Stimulated activated CD8-positive, alpha-beta memory T cell treated with anti-CD3 and anti-CD28 coated beads, Interleukin-12 subunit alpha, Interleukin-12 subunit beta, amount 100 ng/mL, for 24 hours (primary cell): ENCODE data around the gene CFAP45.

ENCODE experiments used
- DNase-seq: peaks from one replicate; pipeline ENCODE4 v3.0.0-alpha.2; 2020; ENCODE audit errors: extremely low read depth

Gene CFAP45

DNA sequence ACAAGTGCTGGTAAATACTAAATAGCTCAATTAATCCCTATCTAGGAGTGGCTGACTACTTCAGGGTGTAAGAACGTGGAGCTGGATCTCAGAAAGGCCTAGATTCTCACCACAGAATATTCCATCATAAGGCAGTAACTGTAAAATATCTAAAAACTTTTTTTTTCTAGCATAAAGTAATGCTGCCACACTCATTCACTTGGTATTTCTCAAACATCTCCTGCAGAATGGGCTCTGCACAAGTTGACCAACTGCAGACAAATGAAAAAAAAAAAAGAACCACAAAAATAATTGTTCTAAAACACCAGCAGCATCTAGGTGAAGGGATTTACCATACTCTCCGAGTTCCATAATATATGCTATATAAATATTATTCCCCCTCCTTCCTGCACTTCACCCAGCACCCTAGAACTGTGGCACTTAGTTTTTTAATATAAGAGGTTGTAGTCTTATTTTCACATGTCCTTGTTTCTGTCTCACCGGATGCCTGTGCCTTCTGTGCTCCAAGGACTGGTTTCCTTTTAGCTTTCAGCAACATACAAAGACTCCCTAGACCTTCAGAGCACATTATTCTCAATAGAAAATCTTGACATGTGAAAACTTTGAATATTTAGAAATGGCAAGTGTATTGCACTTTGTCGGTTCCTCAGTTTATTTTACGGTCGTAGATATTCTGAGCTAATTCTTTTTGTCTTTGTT lies 46.4 kb downstream of the CFAP45 start:
- DNase-seq = no peak

DNA sequence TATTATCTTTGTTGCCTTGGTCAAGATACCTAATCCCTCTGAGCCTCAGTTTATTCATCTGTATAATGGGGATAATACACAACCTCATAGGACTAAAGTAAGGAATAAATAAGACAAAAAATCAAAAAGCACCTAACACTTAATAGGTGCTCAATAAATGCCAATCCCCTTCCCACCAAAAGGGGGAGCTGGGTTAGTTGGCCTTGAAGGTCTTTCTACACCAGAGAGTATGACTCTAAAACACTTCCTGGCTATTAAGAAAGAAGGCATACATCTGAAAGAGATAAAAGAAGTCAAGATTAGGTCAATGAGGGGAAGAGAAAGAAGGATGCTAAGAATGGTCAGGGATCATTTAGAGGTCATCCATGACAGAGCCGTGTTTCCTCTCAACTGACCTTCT lies 48.6 kb downstream of the CFAP45 start:
- no peak for DNase-seq

DNA sequence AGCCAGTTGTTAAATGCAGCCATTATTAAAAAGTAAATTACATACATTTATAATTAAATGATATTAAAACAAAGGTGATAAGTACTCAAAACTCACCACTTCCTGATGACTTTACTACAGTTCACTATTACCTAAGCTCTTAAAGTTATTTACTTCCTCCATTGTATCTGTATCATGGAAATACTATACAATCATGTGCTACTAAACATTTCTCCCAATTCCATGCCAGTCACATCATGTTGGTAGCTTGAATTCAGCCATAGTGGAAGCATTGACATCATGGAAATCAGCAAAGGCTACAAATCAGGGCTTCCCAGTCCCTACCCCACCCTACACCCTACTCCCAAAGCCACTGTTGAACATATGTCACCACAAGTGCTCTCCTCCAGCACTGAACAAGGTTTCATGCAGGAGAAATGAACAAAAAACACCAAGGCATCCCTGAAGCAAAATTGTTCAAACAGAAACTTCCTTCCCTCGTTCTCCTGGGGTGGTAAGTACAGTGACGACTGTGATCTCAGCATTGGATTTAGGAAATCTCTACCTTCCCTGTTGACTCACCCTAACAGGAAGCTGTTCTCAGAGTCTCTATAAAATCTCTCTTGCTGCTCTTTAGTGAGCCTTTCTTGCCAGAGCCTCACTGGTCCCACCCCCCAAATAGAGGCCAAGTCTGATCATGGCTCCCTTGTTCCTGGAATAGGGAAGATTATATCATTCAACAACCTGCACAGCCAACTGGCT lies 50.2 kb downstream of the CFAP45 start:
- no peak for DNase-seq

GRCh38 chr1:159848326-159848725 lies 51.6 kb downstream of the CFAP45 start:
- DNase-seq = no peak

DNA sequence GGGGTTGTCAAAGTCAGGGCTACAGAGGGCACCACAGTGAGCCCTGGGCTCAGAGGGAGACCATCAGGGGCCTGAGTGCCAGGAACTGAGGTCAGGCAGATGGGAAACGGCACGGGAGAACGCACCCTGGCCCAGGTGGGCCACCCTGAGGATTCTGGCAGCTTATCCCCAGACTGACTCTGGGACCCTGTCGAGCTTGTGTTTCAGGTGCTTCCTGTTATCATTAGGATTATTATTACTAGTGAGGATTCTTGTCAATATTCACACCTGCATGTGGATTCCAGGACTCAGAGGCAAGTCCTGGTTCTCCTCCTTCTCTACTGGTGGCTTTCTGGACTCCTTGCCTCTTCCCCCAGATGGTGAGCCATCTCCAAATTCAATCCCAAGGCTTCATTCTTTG lies 52.7 kb downstream of the CFAP45 start:
- no peak for DNase-seq

DNA sequence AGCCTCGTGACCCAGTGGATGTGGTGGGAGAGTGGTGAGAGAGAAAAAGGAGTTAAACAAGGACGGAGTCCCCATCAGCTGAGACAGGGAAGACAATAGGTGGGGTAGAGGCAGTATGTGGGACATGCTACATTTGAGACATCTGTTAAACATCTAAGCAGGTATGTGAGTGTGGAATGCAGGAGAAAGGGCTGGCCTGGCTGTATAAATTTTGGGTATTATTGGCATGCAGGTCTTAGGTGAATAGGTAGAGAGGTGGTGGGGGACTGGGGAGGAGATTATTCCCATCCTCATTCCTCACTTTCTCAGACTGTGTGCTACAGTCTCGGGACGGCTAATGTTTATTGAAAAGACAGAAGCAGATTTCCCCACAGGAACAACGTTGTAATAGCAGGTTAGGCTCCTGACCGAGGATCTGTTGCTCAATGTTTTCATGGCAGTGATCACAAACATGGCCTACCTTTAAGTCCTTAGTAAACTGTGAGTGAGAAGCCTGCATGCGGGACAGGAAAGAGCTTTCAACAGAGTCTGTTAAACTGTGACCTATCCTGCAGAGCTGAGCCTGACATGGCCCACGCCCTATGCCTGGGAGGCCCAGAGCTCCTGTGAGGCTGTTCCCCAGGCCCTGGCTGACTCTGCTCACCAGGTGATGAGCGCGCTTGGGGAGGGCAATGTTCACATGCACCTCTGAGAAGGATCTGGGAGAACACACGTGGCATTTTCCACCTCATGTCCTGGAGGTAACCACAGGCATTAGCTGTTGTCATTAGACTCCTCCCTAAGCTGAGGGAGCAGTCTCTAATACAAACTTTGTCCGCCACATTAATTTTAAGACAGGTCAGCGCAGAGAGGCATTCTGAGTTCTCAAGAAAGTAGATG lies 54.0 kb downstream of the CFAP45 start:
- no peak for DNase-seq

- DNase-seq = no peak
Observed at GRCh38 chr1:159843459-159843858, 56.5 kb downstream of the CFAP45 start.

- DNase-seq = no peak
Observed at GRCh38 chr1:159841749-159842148, 58.2 kb downstream of the CFAP45 start.

DNA sequence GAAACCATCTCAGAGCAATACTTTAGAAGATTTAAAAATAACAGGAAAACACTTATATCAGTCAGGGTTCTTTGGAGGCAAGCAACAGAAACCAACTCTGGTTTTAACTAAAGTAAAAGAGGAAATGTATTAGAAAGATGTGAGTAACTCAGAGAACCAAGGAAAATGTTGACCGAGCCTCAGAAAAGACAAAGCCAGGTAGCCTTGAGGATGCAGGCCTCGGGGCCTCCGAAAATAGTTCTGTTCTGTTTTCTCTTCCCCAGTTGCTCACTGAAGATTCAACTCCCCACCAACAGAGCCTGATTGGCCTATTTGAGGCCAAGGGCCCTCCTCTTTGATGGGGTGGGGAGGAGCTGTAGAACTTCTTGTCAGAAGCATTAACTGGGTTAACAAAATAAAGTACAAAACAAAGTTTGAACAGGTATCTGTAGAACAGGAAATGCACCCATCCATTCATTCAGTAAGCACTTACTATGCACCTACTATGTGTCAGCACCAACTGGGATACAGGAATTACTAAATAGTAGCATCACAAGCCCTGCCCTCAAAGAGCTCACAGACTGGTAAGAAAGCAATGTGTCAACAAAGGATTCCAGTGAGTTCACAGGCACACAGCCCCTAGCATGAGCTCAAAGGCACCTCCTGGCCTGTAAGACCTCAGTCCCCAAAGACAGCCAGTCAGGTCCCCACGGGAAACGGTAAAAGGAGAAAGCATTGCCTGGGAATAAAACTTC lies 60.7 kb downstream of the CFAP45 start:
- no peak for DNase-seq

DNA sequence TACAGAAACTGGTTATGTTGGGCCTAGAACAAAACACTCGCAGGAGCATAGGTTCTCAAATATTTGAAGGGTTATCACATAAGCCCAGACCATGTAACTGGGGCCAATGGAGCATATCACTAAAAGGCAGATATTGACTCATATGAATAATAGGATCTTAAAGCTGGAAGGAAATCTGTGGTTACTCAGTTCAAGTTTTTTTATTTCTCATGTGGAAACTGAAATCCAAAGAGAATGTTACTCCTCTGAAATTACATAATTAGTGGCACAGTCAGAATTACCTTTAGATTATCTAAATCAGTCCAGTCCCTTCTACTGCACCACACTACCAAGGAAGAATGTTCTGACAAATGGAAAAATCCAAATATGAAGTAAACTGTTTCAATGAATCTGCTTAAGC lies 61.2 kb downstream of the CFAP45 start:
- no peak for DNase-seq

- no peak for DNase-seq
Observed at GRCh38 chr1:159835862-159836525, 64.0 kb downstream of the CFAP45 start.

DNA sequence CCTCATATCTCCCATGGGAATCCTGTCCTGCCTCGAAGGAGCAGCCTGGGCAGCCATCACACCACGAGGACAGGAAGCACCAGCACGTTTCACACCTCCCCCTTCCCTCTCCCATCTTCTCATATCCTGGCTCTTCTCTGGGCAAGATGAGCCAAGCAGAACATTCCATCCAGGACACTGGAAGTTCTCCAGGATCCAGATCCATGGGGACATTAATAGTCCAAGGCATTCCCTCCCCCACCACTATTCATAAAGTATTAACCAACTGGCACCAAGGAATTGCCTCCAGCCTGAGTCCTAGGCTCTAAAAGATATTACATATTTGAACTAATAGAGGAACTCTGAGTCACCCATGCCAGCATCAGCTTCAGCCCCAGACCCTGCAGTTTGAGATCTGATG lies 64.6 kb downstream of the CFAP45 start:
- DNase-seq = no peak

DNA sequence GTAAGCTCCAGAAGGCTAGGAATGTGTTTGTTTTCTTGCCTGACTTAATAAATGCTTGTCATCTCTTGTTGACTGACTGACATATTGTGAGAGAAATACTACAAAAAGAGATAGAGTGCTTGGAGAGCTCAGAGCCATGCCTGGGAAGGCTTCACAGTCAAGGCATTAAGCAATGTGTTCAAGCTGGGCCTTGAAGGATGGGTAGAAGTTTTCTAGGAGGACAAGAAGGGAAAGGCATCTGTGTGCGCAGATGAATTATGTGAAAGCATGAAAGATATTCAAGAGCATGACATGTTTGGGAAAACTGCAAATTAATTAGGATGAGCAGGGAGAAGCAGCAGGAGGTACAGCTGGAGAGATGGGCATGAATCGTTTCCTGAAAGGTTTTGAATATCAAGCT lies 67.7 kb downstream of the CFAP45 start:
- no peak for DNase-seq

DNA sequence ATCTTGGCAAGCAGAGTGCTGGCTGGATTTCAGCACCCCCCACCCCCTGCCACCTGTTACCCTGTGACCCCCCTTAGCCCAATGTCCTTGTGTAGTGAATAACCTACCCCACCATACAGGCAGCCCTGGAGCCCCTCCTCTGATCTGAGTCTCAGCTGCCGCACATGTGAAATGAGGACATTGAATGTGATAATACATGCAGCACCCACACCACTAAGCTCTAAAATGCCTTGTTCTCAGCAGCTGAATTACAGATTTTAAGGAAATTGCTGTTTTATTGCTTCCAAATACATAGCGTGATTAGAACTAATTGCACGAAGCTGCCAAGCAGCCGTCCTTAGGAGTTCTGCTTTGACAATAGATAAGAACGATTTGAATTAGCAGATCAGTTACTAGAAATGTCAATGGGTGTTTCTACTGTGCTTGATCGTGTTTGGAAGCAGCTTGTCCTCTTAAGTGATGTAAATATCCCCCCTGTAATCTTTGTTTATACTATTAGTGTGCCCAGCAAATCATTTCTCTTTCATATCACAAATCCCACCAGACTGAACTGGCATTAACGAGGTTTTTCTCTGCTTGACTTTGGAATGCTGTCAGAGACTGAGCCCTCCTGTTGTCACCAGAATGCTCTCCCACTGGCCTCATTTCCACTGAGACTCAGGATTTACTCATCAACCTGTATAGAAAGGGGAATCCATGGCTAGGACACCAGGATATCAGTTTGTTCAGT lies 68.4 kb downstream of the CFAP45 start:
- no peak for DNase-seq

GRCh38 chr1:159830722-159831121 lies 69.2 kb downstream of the CFAP45 start:
- no peak for DNase-seq

DNA sequence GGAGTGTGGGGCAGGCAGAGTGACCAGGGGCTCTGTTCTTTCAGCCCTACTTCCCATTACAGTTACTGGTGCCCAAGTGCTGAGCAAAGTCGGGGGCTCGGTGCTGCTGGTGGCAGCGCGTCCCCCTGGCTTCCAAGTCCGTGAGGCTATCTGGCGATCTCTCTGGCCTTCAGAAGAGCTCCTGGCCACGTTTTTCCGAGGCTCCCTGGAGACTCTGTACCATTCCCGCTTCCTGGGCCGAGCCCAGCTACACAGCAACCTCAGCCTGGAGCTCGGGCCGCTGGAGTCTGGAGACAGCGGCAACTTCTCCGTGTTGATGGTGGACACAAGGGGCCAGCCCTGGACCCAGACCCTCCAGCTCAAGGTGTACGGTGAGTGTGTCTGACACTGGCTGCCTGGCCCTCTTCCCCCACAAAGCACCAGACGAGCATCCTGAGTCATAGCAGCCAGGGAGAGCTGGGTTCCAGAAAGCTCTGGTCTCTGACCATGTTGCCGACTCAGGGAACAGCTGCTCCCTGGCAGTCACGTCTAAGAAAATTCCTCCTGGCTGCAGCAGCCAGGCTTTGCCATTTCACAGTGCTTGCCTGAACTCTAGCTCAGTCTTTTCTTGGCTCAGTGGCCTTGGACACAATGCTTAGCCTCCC lies 70.0 kb downstream of the CFAP45 start:
- DNase-seq = no peak

DNA sequence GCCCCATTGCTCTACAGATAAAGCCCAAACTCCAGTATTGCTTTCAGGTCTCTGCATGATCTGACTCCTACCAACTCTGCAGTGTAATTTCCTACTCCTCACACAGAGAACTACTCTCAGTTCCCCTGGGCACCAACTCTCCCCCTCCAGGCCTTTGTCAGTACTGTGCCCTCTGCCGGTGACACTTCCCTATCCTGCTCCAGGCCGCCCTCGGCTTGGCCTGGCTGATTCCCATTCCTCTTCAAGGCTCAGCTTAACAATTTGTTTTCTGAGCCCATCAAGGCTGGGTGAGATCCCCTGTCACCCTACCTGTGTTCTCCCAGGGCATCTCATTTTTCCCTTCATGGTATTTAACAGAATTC lies 70.7 kb downstream of the CFAP45 start:
- DNase-seq = no peak

DNA sequence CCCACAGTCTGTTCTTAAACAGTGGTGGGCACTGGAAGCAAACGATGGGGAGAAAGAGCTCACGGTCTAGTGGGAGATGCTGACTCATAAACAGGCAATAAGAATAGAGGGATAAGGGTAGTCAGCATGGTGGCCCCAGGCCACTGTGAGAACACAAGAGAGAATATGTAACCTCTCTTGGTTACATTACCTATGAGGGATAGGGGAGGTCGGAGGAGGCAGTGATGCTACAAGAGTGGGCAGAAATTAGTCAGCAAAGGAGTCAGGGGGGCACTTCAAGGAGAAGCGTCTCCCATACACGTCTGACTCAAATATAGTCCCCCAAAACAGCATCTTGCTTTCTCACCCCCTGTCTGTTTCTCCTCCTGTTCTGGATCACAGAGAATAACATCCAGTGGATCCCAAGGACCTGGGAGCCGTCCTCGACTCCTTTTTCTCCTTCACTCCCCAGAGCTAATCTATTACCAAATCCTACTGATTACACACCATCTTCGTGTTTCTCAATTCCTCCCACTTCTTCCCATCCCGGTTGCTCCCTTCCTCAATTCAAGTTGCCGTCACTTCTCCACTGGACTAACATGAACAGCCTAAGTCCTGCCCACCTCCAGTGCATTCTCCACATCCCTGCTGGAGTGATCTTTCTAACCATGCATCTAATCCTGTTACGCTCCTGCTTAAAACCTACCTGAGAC lies 71.2 kb downstream of the CFAP45 start:
- no peak for DNase-seq

GRCh38 chr1:159828176-159828575 lies 71.8 kb downstream of the CFAP45 start:
- no peak for DNase-seq

DNA sequence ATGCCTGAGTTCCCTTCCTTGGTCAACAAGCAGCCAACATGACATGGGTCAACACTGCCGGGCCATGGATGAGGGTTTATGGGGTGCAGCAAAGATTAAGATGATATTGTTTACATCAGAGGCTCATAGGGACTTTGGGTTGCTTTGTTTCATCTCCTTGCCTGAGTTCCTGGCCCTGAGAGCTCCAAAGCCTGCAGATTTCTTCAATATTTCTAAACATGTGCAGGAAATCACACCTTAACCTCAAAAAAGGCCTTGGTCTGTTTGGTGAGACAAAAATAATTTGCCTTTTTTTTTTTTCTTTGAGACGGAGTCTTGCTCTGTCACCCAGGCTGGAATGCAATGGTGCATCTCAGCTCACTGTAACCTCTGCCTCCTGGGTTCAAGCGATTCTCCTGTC lies 72.4 kb downstream of the CFAP45 start:
- no peak for DNase-seq
